A549 (cell line): ENCODE measurements around the gene KCNK13. TPM values are rescaled to one million over a fixed set of nuclear protein-coding genes. Genes with fewer than 3 reads are reported as not detected.

Experiments used
- ATAC-seq, 2 experiments: fragments of 200-7000 bp in 1 of 2; fragments of >200 bp in 1 of 2; cut with Nextera tagmentation in 1 of 2; cut with Tn5 transposase in 1 of 2; 3 replicates each; pipeline versions ENCODE4 v1.8.0 to v1.9.1; 2018 to 2020; ENCODE audit warnings: mild to moderate bottlenecking in 1 of 2, moderate library complexity in 1 of 2
- CTCF ChIA-PET: fragments of 300-600 bp; sonication (Branson Sonifier 250); formaldehyde crosslinking; extraction: SDS; loops from one replicate; lab custom pipeline; 2021; ENCODE audit warnings: antibody characterized with exemption, inconsistent platforms; lab: Yijun Ruan, JAX
- POLR2A ChIA-PET: fragments of 350-600 bp; formaldehyde crosslinking; extraction: SDS; loops from one replicate; lab custom pipeline; 2021; ENCODE audit warnings: antibody characterized with exemption, inconsistent platforms; lab: Yijun Ruan, JAX
- DNase-seq, 2 experiments: peaks; one replicate each; pipeline versions ENCODE4 v3.0.0 to v3.0.0-alpha.2; 2011 to 2016; ENCODE audit warnings: low read depth in 1 of 2, low spot score in 1 of 2
- FAIRE-seq: peaks from 2 replicates; lab custom pipeline; 2011; peaks lifted over from hg19 to GRCh38; lab: Jason Lieb, UNC
- H3K27ac ChIP-seq, 2 experiments: fragments of >200 bp; sonication (Bioruptor Twin); formaldehyde crosslinking; 3 replicates each; pipeline ENCODE4 v1.5.1; 2016 to 2017
- H3K4me1 ChIP-seq: fragments of >200 bp; sonication (Bioruptor Twin); formaldehyde crosslinking; 3 replicates; pipeline ENCODE4 v1.6.1; 2016
- H3K4me2 ChIP-seq: fragments of >200 bp; sonication (Bioruptor Twin); formaldehyde crosslinking; 3 replicates; pipeline ENCODE4 v1.6.1; 2016
- H3K4me3 ChIP-seq: fragments of >200 bp; sonication (Bioruptor Twin); formaldehyde crosslinking; 3 replicates; pipeline ENCODE4 v1.5.1; 2016
- H3K9me3 ChIP-seq: fragments of >200 bp; sonication (Bioruptor Twin); formaldehyde crosslinking; 3 replicates; pipeline ENCODE4 v1.6.1; 2016
- FOSL2 ChIP-seq, 2 experiments: fragments of 450-650 bp in 1 of 2; fragments of >200 bp in 1 of 2; sonication (Bioruptor Twin) in 1 of 2; formaldehyde crosslinking; IDR thresholded peaks; 2 replicates each; pipeline versions ENCODE4 v1.5.0 to v1.6.1; 2016 to 2020; ENCODE audit warnings: mild to moderate bottlenecking in 1 of 2, moderate library complexity in 1 of 2
- GATA3 ChIP-seq: IDR thresholded peaks from 2 replicates; pipeline ENCODE4 v1.6.1; 2012; ENCODE audit warnings: borderline replicate concordance
- JUNB ChIP-seq: fragments of >200 bp; sonication (Bioruptor Twin); formaldehyde crosslinking; IDR thresholded peaks from 2 replicates; pipeline ENCODE4 v1.6.1; 2016
- KDM5A ChIP-seq: fragments of 200-600 bp; sonication (generic); IDR thresholded peaks from 2 replicates; pipeline ENCODE4 v1.6.1; 2016; ENCODE audit warnings: antibody characterized with exemption, mild to moderate bottlenecking
- PHF8 ChIP-seq: fragments of 200-600 bp; sonication (generic); IDR thresholded peaks from 2 replicates; pipeline ENCODE4 v1.6.1; 2016; ENCODE audit warnings: low read depth, mild to moderate bottlenecking, antibody characterized with exemption, moderate library complexity, borderline replicate concordance
- RAD21 ChIP-seq, 2 experiments: fragments of >200 bp in 1 of 2; sonication (Bioruptor Twin) in 1 of 2; formaldehyde crosslinking in 1 of 2; IDR thresholded peaks in 1 of 2; conservative IDR thresholded peaks in 1 of 2; 2 replicates in 1 of 2; 3 replicates in 1 of 2; pipeline ENCODE4 v1.6.1; 2012 to 2018; ENCODE audit warnings: inconsistent platforms in 1 of 2
- RCOR1 ChIP-seq: fragments of 150-350 bp; IDR thresholded peaks from 2 replicates; pipeline ENCODE4 v1.6.1; 2014; ENCODE audit warnings: antibody characterized with exemption, low read length, low read depth
- WGBS: methylation state at CpG from one replicate; pipeline ENCODE4 v1.1.6; 2017; ENCODE audit errors: missing lambda C conversion rate; 5-methylcytosine and 5-hydroxymethylcytosine counted together
- polyA plus RNA-seq, 4 experiments: library from polyadenylated mRNA; depleted of rRNA in 3 of 4; stranded (reverse); fragments of >200 nt; fragmentation: RNase III in 1 of 4; extraction: RNeasy Plus Mini Kit Qiagen cat#74134 plus additional on column Dnase treatment in 1 of 4; gene quantifications; 2 replicates in 3 of 4; 3 replicates in 1 of 4; pipeline ENCODE4 v1.2.3, GENCODE V29; 2011 to 2017
- TF ChIP-seq, protein P1 (sequence below): fragments of >200 bp; sonication (Bioruptor Twin); formaldehyde crosslinking; IDR thresholded peaks from 3 replicates; pipeline ENCODE4 v1.5.1; 2016
- TF ChIP-seq, protein P2 (sequence below): IDR thresholded peaks from 2 replicates; pipeline ENCODE4 v1.6.1; 2012
- TF ChIP-seq, protein P3 (sequence below): fragments of 250-450 bp; sonication (Bioruptor Pico); IDR thresholded peaks from 2 replicates; pipeline ENCODE4 v1.5.0; 2021; ENCODE audit warnings: mild to moderate bottlenecking, moderate library complexity, borderline replicate concordance

The KCNK13 gene
- polyA plus RNA-seq, 2 of the 4 experiments (the other 2 are of a cell fraction) = not detected

DNA sequence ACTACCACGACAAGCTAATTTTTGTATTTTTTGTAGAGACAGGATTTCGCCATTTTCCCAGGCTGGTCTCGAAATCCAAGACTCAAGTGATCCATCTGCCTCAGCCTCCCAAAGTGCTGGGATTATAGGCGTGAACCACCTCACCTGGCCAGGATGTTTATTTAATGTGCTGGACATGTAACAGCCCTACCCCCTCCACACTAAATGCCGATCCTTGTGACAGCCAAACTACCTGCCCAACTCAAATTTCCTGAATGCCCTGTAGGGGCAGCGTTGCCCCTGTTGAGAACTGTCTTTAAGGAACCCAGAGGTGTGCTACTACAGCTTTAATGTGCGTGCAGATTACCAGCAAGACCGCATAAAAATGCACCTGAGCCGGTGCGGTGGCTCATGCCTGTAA lies 48.1 kb downstream of the KCNK13 start:
- TF ChIP-seq, protein P1, sequence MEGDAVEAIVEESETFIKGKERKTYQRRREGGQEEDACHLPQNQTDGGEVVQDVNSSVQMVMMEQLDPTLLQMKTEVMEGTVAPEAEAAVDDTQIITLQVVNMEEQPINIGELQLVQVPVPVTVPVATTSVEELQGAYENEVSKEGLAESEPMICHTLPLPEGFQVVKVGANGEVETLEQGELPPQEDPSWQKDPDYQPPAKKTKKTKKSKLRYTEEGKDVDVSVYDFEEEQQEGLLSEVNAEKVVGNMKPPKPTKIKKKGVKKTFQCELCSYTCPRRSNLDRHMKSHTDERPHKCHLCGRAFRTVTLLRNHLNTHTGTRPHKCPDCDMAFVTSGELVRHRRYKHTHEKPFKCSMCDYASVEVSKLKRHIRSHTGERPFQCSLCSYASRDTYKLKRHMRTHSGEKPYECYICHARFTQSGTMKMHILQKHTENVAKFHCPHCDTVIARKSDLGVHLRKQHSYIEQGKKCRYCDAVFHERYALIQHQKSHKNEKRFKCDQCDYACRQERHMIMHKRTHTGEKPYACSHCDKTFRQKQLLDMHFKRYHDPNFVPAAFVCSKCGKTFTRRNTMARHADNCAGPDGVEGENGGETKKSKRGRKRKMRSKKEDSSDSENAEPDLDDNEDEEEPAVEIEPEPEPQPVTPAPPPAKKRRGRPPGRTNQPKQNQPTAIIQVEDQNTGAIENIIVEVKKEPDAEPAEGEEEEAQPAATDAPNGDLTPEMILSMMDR = peak; percentile 23; the same call in 1 of the 3 replicates
- no peak for TF ChIP-seq PHF8
- no peak for TF ChIP-seq KDM5A
- TF ChIP-seq RAD21 (conservative IDR thresholded peaks at IDR 0.05 in 1 of 2, IDR thresholded peaks at IDR 0.05 in 1 of 2) = peak in 1 of 2 experiments; percentile 25; a peak in 2 of 5 replicates
- no peak overlapping the region for H3K27ac ChIP-seq
- peak overlapping the region; percentile 41; the same call in 1 of the 3 replicates for H3K4me2 ChIP-seq
- FAIRE-seq (no peak), DNase-seq (peak; percentile 26 to 34), ATAC-seq (peak in 1 of 2 experiments; percentile 72; a peak in 3 of 6 replicates)
- POLR2A ChIA-PET = no interaction called here
- H3K4me3 ChIP-seq = no peak overlapping the region
- peaks cover 4% of the 10 kb centered on the region; the same call in 1 of the 3 replicates for H3K9me3 ChIP-seq
- CTCF ChIA-PET = interaction anchor here (0.6 to 1.8 kb wide), 4 partner anchors 8 to 162 kb away, joined by 3 to 4 read pairs (median 3); no protein-coding TSS in a partner anchor
- H3K4me1 ChIP-seq = peaks cover 5% of the 10 kb centered on the region; the same call in 1 of the 3 replicates
- WGBS = 13% methylated on average over 10 of the region's 10 CpGs

DNA sequence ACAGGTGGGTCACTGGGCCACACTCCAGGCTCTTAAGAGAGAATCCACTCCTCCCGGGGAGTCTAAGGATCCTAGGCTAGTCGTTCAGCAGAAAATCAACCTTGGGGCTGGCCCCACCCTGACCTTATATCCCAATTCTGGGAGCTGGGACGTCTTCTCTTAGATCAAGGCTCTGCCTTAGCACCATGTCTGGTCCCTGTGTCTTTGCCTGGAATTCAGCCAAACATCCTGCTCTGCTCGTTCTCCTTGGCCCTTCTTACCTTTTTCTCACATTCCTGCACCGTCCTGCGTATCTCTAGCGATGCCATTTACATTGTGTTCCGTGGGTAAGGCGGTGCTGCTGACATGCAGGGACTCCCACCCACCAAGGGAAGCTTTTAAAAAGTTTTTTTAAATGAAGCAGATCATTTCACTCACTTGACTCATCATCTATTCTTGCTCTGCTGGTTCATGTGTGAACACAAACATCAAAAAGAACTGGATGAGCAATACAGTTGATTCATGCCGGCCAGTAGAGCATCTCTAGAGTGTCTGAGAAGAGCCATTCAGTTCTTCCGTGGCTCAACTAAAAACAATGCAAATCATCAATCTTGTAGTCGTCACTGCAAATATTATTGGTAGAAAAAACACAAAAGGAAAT lies 50.2 kb downstream of the KCNK13 start:
- H3K27ac ChIP-seq = no peak overlapping the region

DNA sequence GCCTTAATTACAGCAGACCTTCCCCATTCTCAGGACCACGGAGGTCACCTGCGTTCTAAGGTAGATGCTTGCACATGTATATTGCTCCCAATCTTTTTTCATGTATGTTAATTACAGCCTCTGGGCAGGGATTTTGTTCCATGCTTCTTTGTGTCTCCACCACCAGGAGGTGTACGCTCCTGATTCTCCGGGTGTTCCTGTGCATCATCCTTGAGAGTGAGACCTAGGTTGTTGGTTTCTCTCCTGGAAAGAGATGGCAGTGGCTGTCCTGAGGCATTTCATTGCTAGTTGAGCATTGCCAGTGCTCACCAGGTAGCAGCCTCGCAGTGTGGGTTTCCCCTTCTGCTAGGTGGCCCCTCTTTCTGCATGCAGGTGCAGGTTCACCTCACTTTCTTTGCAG lies 52.8 kb downstream of the KCNK13 start:
- H3K9me3 ChIP-seq = peaks cover 4% of the 10 kb centered on the region; the same call in 1 of the 3 replicates
- ChIA-PET POLR2A (no interaction called here), CTCF (interaction anchor here (0.9 to 3.2 kb wide), 3 partner anchors 10 to 36 kb away, joined by 3 to 13 read pairs (median 3); no protein-coding TSS in a partner anchor)
- no peak overlapping the region for H3K4me2 ChIP-seq
- ATAC-seq = peak in 1 of 2 experiments; percentile 72; a peak in 3 of 6 replicates
- DNase-seq = peak; percentile 11 to 26
- FAIRE-seq = no peak
- peaks cover 5% of the 10 kb centered on the region; the same call in 1 of the 3 replicates for H3K4me1 ChIP-seq
- TF ChIP-seq, protein P2, sequence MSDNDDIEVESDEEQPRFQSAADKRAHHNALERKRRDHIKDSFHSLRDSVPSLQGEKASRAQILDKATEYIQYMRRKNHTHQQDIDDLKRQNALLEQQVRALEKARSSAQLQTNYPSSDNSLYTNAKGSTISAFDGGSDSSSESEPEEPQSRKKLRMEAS = no peak
- TF ChIP-seq, protein P1 = no peak
- TF ChIP-seq GATA3 (no peak), RAD21 (conservative IDR thresholded peaks at IDR 0.05 in 1 of 2, IDR thresholded peaks at IDR 0.05 in 1 of 2) (peak in 1 of 2 experiments; percentile 13; a peak in 1 of 5 replicates)
- H3K27ac ChIP-seq = no peak overlapping the region
- 15% methylated on average over 5 of the region's 5 CpGs for WGBS
- H3K4me3 ChIP-seq = no peak overlapping the region

More for the DNA sequence above, 50.2 kb downstream of the KCNK13 start:
- DNase-seq = peak; percentile 24 to 31
- Histone ChIP-seq H3K4me1 (peaks cover 5% of the 10 kb centered on the region; the same call in 1 of the 3 replicates), H3K4me3 (no peak overlapping the region), H3K9me3 (peaks cover 4% of the 10 kb centered on the region; the same call in 1 of the 3 replicates), H3K4me2 (peak overlapping the region; percentile 31; the same call in 2 of the 3 replicates)
- peak; percentile 77 to 92 for ATAC-seq
- FAIRE-seq = no peak
- 3% methylated on average over 12 of the region's 12 CpGs for WGBS
- ChIA-PET POLR2A (no interaction called here), CTCF (interaction anchor here (1.3 kb wide), 2 partner anchors 13 to 124 kb away, joined by 3 to 4 read pairs; no protein-coding TSS in a partner anchor)
- TF ChIP-seq FOSL2 (IDR thresholded peaks at IDR 0.05) (peak; percentile 32; the same call in 1 of the 2 replicates), FOSL2 (CRISPR knock-in tag; IDR thresholded peaks at IDR 0.05) (peak; percentile 53), RCOR1 (no peak), JUNB (peak; percentile 67)
- TF ChIP-seq, protein P3, sequence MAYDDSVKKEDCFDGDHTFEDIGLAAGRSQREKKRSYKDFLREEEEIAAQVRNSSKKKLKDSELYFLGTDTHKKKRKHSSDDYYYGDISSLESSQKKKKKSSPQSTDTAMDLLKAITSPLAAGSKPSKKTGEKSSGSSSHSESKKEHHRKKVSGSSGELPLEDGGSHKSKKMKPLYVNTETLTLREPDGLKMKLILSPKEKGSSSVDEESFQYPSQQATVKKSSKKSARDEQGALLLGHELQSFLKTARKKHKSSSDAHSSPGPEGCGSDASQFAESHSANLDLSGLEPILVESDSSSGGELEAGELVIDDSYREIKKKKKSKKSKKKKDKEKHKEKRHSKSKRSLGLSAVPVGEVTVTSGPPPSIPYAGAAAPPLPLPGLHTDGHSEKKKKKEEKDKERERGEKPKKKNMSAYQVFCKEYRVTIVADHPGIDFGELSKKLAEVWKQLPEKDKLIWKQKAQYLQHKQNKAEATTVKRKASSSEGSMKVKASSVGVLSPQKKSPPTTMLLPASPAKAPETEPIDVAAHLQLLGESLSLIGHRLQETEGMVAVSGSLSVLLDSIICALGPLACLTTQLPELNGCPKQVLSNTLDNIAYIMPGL (CRISPR knock-in tag) = no peak
